OCI-LY1 (cell line): ENCODE results near the gene TNS3.

Experiments
- H2AFZ ChIP-seq: fragments of 200-600 bp; sonication (generic), shearing (Covaris generic); 2 replicates; pipeline ENCODE4 v1.6.0; 2014; ENCODE audit warnings: antibody characterized with exemption, mild to moderate bottlenecking, low read length
- H3F3A ChIP-seq: fragments of 200-600 bp; sonication (generic), shearing (Covaris generic); 2 replicates; pipeline ENCODE4 v1.6.0; 2014; ENCODE audit warnings: mild to moderate bottlenecking, antibody characterized with exemption, low read length, moderate library complexity; ENCODE audit not compliant: insufficient read depth
- H3K27ac ChIP-seq: fragments of 200-600 bp; sonication (generic); 2 replicates; pipeline ENCODE4 v1.5.1; 2014; ENCODE audit warnings: low read length, mixed run types, mild to moderate bottlenecking, low read depth; ENCODE audit not compliant: poor library complexity, severe bottlenecking
- H3K27me3 ChIP-seq: fragments of 200-600 bp; sonication (generic); 2 replicates; pipeline ENCODE4 v1.6.0; 2014; ENCODE audit warnings: antibody characterized with exemption, mild to moderate bottlenecking, low read length, moderate library complexity; ENCODE audit not compliant: insufficient read depth
- H3K36me3 ChIP-seq: fragments of 200-600 bp; sonication (generic); 2 replicates; pipeline ENCODE4 v1.6.1; 2014; ENCODE audit warnings: mild to moderate bottlenecking, antibody characterized with exemption, low read length, moderate library complexity, mixed read lengths; ENCODE audit not compliant: insufficient read depth
- H3K4me1 ChIP-seq: fragments of 200-600 bp; sonication (generic); 2 replicates; pipeline ENCODE4 v1.5.1; 2014; ENCODE audit warnings: mild to moderate bottlenecking, low read length, moderate library complexity; ENCODE audit not compliant: insufficient read depth, severe bottlenecking
- H3K4me2 ChIP-seq: fragments of 200-600 bp; sonication (generic), shearing (Covaris generic); 2 replicates; pipeline ENCODE4 v1.6.1; 2014; ENCODE audit warnings: low read length
- H3K4me3 ChIP-seq: fragments of 200-600 bp; sonication (generic); 2 replicates; pipeline ENCODE4 v1.5.1; 2014; ENCODE audit warnings: low read length, low read depth, mild to moderate bottlenecking, mixed read lengths; ENCODE audit not compliant: poor library complexity, severe bottlenecking
- H3K79me2 ChIP-seq: fragments of 200-600 bp; shearing (Covaris generic); 2 replicates; pipeline ENCODE4 v1.6.1; 2016; ENCODE audit warnings: mixed run types, low read length, mixed read lengths; ENCODE audit not compliant: insufficient read depth
- H3K9ac ChIP-seq: fragments of 200-600 bp; sonication (generic), shearing (Covaris generic); 2 replicates; pipeline ENCODE4 v1.6.1; 2014; ENCODE audit warnings: mild to moderate bottlenecking, low read length, mixed read lengths
- H3K9me2 ChIP-seq: fragments of 200-600 bp; sonication (generic), shearing (Covaris generic); 2 replicates; pipeline ENCODE4 v1.6.1; 2014; ENCODE audit warnings: low read depth, mild to moderate bottlenecking, low read length, mixed read lengths
- H3K9me3 ChIP-seq: fragments of 200-600 bp; shearing (Covaris generic); 2 replicates; pipeline ENCODE4 v1.6.1; 2014; ENCODE audit warnings: low read length, mixed read lengths
- H4K20me1 ChIP-seq: fragments of 200-600 bp; sonication (generic), shearing (Covaris generic); 2 replicates; pipeline ENCODE4 v1.6.0; 2016; ENCODE audit warnings: mild to moderate bottlenecking, low read length; ENCODE audit not compliant: insufficient read depth
- CTCF ChIP-seq: fragments of 200-600 bp; sonication (generic), shearing (Covaris generic); IDR thresholded peaks from 2 replicates; pipeline ENCODE4 v1.5.1; 2017; ENCODE audit warnings: mild to moderate bottlenecking, antibody characterized with exemption, low read length, moderate library complexity, mixed read lengths
- EZH2 ChIP-seq: fragments of 200-600 bp; sonication (generic), shearing (Covaris generic); IDR thresholded peaks from 2 replicates; pipeline ENCODE4 v1.8.0; 2017; ENCODE audit warnings: borderline replicate concordance, mixed run types, mild to moderate bottlenecking, antibody characterized with exemption, low read length, moderate library complexity, mixed read lengths

Gene TNS3

DNA sequence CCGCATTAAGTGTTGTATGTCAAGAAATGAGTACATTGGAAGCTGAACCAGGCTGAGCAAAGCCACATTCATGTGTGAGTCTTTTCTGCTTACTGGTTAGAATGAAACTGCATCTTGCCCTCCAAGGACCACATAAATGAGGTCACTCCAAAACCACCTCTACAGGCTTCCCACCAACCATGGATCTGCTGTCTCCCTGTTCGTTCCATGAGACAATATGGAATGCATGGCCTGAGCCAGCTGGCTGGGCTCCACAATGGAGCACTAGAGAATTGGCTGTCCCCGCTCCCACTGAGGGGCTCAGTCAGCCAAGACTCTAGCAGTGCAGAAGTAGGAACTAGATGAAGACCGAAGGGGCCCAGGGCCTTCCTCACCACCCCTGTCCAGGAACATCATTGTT, 120.8 kb downstream of the TNS3 start:
- H4K20me1 ChIP-seq: no peaks in the 10 kb centered on the region
- no peak for TF ChIP-seq EZH2
- TF ChIP-seq CTCF: no peak
- no peak overlapping the region for H3K9ac ChIP-seq
- no peaks in the 10 kb centered on the region for H3K27me3 ChIP-seq
- peaks cover 22% of the 10 kb centered on the region; the same call in 1 of the 2 replicates for H3K36me3 ChIP-seq
- no peak overlapping the region for H2AFZ ChIP-seq
- peaks cover 18% of the 10 kb centered on the region for H3K4me1 ChIP-seq
- no peaks in the 10 kb centered on the region for H3K9me3 ChIP-seq
- no peak overlapping the region for H3K4me3 ChIP-seq
- H3K79me2 ChIP-seq: peaks cover 19% of the 10 kb centered on the region; the same call in 1 of the 2 replicates
- H3K4me2 ChIP-seq: no peak overlapping the region
- no peaks in the 10 kb centered on the region for H3K9me2 ChIP-seq
- no peaks in the 10 kb centered on the region for H3F3A ChIP-seq
- H3K27ac ChIP-seq: no peak overlapping the region

- Histone ChIP-seq H3K27me3 (no peaks in the 10 kb centered on the region), H4K20me1 (no peaks in the 10 kb centered on the region), H3K79me2 (peaks cover 22% of the 10 kb centered on the region; the same call in 1 of the 2 replicates), H3K9ac (no peak overlapping the region), H2AFZ (no peak overlapping the region), H3K9me3 (no peaks in the 10 kb centered on the region), H3K4me2 (no peak overlapping the region), H3K4me1 (peaks cover 22% of the 10 kb centered on the region), H3K27ac (no peak overlapping the region), H3K36me3 (peaks cover 27% of the 10 kb centered on the region; the same call in 1 of the 2 replicates), H3F3A (no peaks in the 10 kb centered on the region), H3K4me3 (no peak overlapping the region), H3K9me2 (no peaks in the 10 kb centered on the region)
- TF ChIP-seq CTCF (no peak), EZH2 (no peak)
Measured at GRCh38 chr7:47460251-47460989, 121.5 kb downstream of the TNS3 start.

- H3K36me3 ChIP-seq: peaks cover 9% of the 10 kb centered on the region; the same call in 1 of the 2 replicates
- TF ChIP-seq EZH2: no peak
- H3K4me3 ChIP-seq: no peak overlapping the region
- H2AFZ ChIP-seq: no peak overlapping the region
- no peak overlapping the region for H3K9ac ChIP-seq
- no peaks in the 10 kb centered on the region for H3F3A ChIP-seq
- H4K20me1 ChIP-seq: no peaks in the 10 kb centered on the region
- peak overlapping the region; percentile 43 for H3K27ac ChIP-seq
- H3K4me1 ChIP-seq: peaks cover 42% of the 10 kb centered on the region
- no peaks in the 10 kb centered on the region for H3K27me3 ChIP-seq
- H3K4me2 ChIP-seq: no peak overlapping the region
- no peaks in the 10 kb centered on the region for H3K9me2 ChIP-seq
- no peaks in the 10 kb centered on the region for H3K9me3 ChIP-seq
- H3K79me2 ChIP-seq: peaks cover 22% of the 10 kb centered on the region; the same call in 1 of the 2 replicates
Measured at GRCh38 chr7:47458486-47458885, 123.4 kb downstream of the TNS3 start.
